ENCODE data around the gene PPP1R3A.

- 0 out of 2 replicates have a peak, but pooled peaks have one; percentile 10 for TF ChIP-seq CTCF (IDR thresholded peaks at IDR 0.05; ENCODE audit: low read depth, low read length)
- TF ChIP-seq EZH2phosphoT487 (IDR thresholded peaks at IDR 0.05; ENCODE audit: low read depth), result no peak
These were observed at the start of gene PPP1R3A for GRCh38 chr7:113918946-113919345.
